GM21619 (cell line): Measurements from ENCODE around the gene MORN2.

Experiments used
- ATAC-seq: cut with Tn5 transposase; IDR thresholded peaks from one replicate; pipeline ENCODE4 v1.9.1; 2021; ENCODE audit not compliant: unreplicated experiment

Gene MORN2

DNA sequence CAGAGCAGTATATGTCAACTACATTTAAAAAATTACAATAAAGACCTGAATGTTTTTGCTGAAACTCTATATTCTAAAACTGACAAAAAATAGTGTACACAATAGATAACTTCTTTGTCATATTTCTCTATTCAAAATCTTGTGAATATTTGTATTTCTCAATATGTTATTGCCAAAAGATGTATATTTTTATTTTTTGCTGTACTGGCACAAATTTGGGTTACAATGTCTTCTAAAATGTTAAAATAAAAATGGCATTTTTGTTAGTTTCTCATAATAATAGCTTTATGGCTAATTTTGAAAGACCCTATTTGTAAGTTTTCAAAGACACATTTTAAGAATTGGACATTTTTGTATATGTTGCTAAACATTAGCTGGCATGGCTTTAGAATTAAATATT lies 13.3 kb downstream of the MORN2 start:
- no peak for ATAC-seq

DNA sequence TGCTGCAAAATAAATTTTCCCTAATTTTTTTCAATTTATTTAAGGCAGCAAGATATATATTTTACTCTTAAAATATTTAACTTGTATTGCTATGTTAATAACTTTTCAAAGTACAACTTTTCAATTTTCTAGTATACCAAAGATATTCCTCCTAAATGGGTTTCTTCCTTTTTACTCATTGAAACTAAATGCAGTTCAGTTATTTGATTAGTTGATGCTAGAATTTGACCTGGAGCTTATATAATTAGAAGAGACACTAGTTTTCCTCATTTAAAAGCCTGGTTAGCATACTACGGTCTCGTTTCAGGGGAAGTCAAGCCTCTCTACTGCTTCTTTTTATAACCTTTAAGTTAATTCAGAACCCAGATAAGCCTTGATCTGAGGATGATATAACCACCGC lies 13.8 kb downstream of the MORN2 start, which contains the start of gene ARHGEF33:
TSS of gene ARHGEF33 (plus strand) at position 301 of the 400 bp plus-strand sequence. CDS start 29,573 bp downstream, outside the sequence.
- no peak for ATAC-seq

DNA sequence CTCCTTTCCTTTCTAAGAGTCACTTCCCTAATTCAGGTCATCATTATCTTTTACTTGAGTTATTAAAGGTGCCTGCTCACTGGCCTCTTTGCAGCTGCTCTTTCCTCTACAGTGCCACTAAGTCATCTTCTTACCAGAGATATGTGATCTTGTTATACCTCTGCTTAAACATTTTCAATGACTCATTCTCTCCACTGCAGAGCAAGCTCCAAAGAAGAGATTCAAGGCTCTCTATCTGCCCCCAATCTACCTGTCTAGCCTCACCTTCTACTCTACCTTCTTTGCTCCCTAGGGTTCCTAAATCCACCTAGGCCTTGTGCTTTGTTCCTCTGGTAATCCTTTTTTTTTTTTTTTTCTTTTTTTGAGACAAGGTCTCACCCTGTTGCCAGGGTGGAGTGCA lies 17.0 kb downstream of the MORN2 start:
- no peak for ATAC-seq

GRCh38 chr2:38898256-38898655 lies 22.5 kb downstream of the MORN2 start:
- no peak for ATAC-seq

- ATAC-seq = no peak
Observed at GRCh38 chr2:38900726-38901125, 24.9 kb downstream of the MORN2 start.

- ATAC-seq = peak; percentile 32
Observed at GRCh38 chr2:38905251-38905650, 29.5 kb downstream of the MORN2 start.

GRCh38 chr2:38907242-38907641 lies 31.5 kb downstream of the MORN2 start:
- no peak for ATAC-seq

DNA sequence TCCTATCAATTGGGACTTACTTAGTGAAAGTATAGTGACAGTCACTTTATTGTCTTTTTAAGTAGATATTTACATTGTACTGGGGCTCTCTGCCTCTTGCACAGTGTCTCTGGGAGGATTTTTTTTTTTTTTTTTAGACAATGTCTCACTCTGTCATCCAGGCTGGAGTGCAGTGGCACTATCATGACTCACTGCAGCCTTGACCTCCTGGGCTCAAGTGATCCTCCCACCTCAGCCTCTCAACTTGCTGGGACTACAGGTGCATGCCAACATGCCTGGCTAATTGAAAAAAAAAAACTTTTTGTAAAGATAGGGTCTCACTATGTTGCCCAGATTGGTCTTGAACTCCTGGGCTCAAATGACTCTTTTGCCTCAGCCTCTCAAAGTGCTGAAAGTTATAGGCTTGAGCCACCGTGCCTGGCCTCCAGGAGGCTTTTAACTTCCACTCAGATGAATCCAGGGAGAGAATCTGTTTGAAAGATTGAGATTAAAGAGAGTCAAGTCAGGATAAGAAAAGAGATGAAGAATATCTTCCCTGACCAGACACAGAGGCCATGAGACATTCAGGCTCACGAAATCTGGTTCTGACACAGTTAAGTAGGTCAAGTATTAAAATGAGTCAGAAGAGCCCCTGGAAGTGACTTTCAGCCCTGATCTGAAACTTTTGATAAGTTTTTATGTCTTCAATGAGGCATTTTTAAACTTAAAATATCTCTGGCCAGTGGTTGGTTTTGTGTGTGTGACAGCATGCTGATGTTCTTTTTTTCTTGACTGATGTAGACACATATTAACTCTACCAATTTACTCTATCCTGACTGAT lies 32.2 kb downstream of the MORN2 start:
- ATAC-seq = peak; percentile 89

- no peak for ATAC-seq
Observed at GRCh38 chr2:38909872-38910271, 34.1 kb downstream of the MORN2 start.

GRCh38 chr2:38911191-38911590 lies 35.4 kb downstream of the MORN2 start:
- no peak for ATAC-seq

DNA sequence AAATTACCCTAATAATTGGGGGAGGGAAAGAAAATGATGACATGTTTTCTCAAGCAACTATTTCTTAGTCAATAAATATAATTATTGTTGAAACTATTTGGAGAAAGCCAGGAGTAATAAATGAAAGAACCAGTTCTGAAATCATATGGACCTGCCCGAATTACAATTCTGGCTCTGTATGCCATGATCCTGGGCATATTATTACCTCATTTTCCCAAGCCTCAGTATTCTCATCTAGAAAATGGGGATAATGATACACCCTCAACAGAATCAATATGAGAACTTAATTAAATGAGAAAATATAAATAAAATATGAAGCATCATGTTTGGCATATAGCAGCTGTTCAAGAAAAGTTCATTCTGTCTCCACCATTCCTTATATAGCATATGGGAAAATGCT lies 36.8 kb downstream of the MORN2 start:
- no peak for ATAC-seq

- no peak for ATAC-seq
Observed at GRCh38 chr2:38922389-38922788, 46.6 kb downstream of the MORN2 start.

DNA sequence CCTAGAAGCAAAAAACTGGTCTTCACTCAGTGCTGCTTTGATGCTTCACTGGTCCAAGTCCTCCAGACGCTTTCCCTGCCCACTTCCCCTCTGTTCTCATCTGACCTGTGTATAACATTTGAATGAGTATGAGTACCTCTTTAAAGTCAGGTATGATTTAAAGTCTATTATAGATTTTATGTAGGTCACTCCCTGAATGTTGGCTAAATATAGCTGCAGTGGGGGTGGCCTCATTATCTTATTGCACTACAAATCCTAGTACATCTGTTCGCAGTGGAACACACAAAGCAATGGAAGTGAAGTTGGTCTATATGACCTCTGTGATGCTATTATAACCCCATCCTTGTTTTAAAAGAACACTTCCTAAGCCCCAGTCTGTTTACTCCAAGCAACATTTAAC lies 47.1 kb downstream of the MORN2 start:
- ATAC-seq = no peak

- ATAC-seq = no peak
Observed at GRCh38 chr2:38925982-38926381, 50.2 kb downstream of the MORN2 start.

GRCh38 chr2:38930600-38930999 lies 54.8 kb downstream of the MORN2 start:
- no peak for ATAC-seq
